H1 (cell line): ENCODE measurements around the gene CNNM1. TPM values are rescaled to one million over a fixed set of nuclear protein-coding genes. Genes with fewer than 3 reads are reported as not detected.

Experiments used
- CTCF ChIA-PET: fragments of 300-600 bp; sonication (Branson Sonifier 250); formaldehyde crosslinking; loops from one replicate; lab custom pipeline; 2021; ENCODE audit not compliant: partially characterized antibody; lab: Charles Lee
- POLR2A ChIA-PET: fragments of 300-600 bp; sonication (Branson Sonifier 250); formaldehyde crosslinking; loops from one replicate; lab custom pipeline; 2021; ENCODE audit warnings: inconsistent platforms; ENCODE audit not compliant: partially characterized antibody; lab: Charles Lee
- DNase-seq, 2 experiments: peaks; one replicate each; pipeline versions ENCODE4 v3.0.0 to v3.0.0-alpha.2; 2010 to 2022; ENCODE audit warnings: low spot score in 2 of 2, low read depth in 1 of 2, mixed read lengths in 1 of 2
- FAIRE-seq: peaks from 2 replicates; lab custom pipeline; 2011; peaks lifted over from hg19 to GRCh38; lab: Jason Lieb, UNC
- H2AFZ ChIP-seq: 2 replicates; pipeline ENCODE4 v1.8.1; 2012; ENCODE audit warnings: low read length, inconsistent platforms
- H2AK5ac ChIP-seq: 2 replicates; pipeline ENCODE4 v1.6.1; 2013; ENCODE audit warnings: low read depth, low read length
- H2BK120ac ChIP-seq: replicated peaks from 2 replicates; pipeline ENCODE3; 2013; ENCODE audit warnings: low read depth, low read length, inconsistent platforms
- H2BK12ac ChIP-seq: 2 replicates; pipeline ENCODE4 v1.6.1; 2013; ENCODE audit warnings: low read depth, low read length
- H2BK15ac ChIP-seq: 2 replicates; pipeline ENCODE4 v1.6.1; 2013; ENCODE audit warnings: low read length
- H2BK20ac ChIP-seq: 2 replicates; pipeline ENCODE4 v1.6.1; 2013; ENCODE audit warnings: low read length
- H2BK5ac ChIP-seq: 2 replicates; pipeline ENCODE4 v1.6.1; 2013; ENCODE audit warnings: low read depth, low read length
- H3K14ac ChIP-seq: 2 replicates; pipeline ENCODE4 v1.6.1; 2013; ENCODE audit warnings: inconsistent platforms; ENCODE audit not compliant: insufficient read length
- H3K18ac ChIP-seq: 2 replicates; pipeline ENCODE4 v1.6.1; 2013; ENCODE audit warnings: low read length; ENCODE audit errors: extremely low read depth
- H3K23ac ChIP-seq: 2 replicates; pipeline ENCODE4 v1.6.1; 2013; ENCODE audit warnings: inconsistent platforms; ENCODE audit not compliant: insufficient read length
- H3K23me2 ChIP-seq: 2 replicates; pipeline ENCODE4 v1.6.1; 2013; ENCODE audit warnings: low read depth, low read length
- H3K27ac ChIP-seq: 2 replicates; pipeline ENCODE4 v1.6.1; 2011; ENCODE audit warnings: low read depth, low read length, inconsistent platforms
- H3K27me3 ChIP-seq, 4 experiments: replicated peaks in 1 of 4; 1 replicate in 1 of 4; 2 replicates in 3 of 4; pipeline versions ENCODE4 v1.6.1 to v1.8.1; 2011 to 2013; ENCODE audit warnings: low read length in 3 of 4, mild to moderate bottlenecking in 3 of 4, inconsistent platforms in 2 of 4, mixed read lengths in 2 of 4, moderate library complexity in 1 of 4; ENCODE audit not compliant: control insufficient read depth in 3 of 4, insufficient read depth in 3 of 4; ENCODE audit errors: extremely low read depth in 1 of 4
- H3K36me3 ChIP-seq, 4 experiments: 2 replicates each; pipeline versions ENCODE4 v1.6.1 to v1.8.1; 2011 to 2013; ENCODE audit warnings: mild to moderate bottlenecking in 4 of 4, low read length in 3 of 4, moderate library complexity in 2 of 4, control low read depth in 1 of 4, inconsistent platforms in 1 of 4; ENCODE audit not compliant: insufficient read depth in 4 of 4, control insufficient read depth in 2 of 4
- H3K4ac ChIP-seq: replicated peaks from 2 replicates; pipeline ENCODE3; 2013; ENCODE audit warnings: low read length, low read depth, mixed read lengths, inconsistent platforms; ENCODE audit not compliant: insufficient read length
- H3K4me1 ChIP-seq, 4 experiments: replicated peaks in 1 of 4; 1 replicate in 1 of 4; 2 replicates in 3 of 4; pipeline versions ENCODE4 v1.6.1 to v1.8.1; 2011 to 2013; ENCODE audit warnings: low read length in 3 of 4, inconsistent platforms in 2 of 4, mixed read lengths in 1 of 4; ENCODE audit not compliant: insufficient read depth in 4 of 4, control insufficient read depth in 3 of 4
- H3K4me2 ChIP-seq, 2 experiments: 2 replicates each; pipeline versions ENCODE4 v1.6.1 to v1.8.1; 2011 to 2013; ENCODE audit warnings: low read depth in 2 of 2, low read length in 2 of 2, control low read depth in 1 of 2, inconsistent platforms in 1 of 2, mild to moderate bottlenecking in 1 of 2; ENCODE audit not compliant: insufficient read depth in 1 of 2
- H3K4me3 ChIP-seq, 4 experiments: fragments of 200-600, 300-600 bp in 1 of 4; sonication (generic), shearing (Covaris generic), sonication (Bioruptor Twin) in 1 of 4; 2 replicates each; pipeline versions ENCODE4 v1.5.1 to v1.8.1; 2011 to 2016; ENCODE audit warnings: low read length in 4 of 4, low read depth in 3 of 4, control low read depth in 2 of 4, inconsistent platforms in 2 of 4, mild to moderate bottlenecking in 2 of 4, mixed read lengths in 1 of 4, moderate library complexity in 1 of 4; ENCODE audit not compliant: insufficient read depth in 2 of 4; ENCODE audit errors: extremely low read depth in 1 of 4
- H3K56ac ChIP-seq: replicated peaks from 2 replicates; pipeline ENCODE3; 2013; ENCODE audit warnings: low read depth, mild to moderate bottlenecking, mixed read lengths, low read length, inconsistent platforms; ENCODE audit not compliant: insufficient read length
- H3K79me1 ChIP-seq: 2 replicates; pipeline ENCODE4 v1.6.1; 2013; ENCODE audit warnings: low read depth, low read length, control low read depth
- H3K79me2 ChIP-seq, 2 experiments: 2 replicates each; pipeline versions ENCODE4 v1.6.1 to v1.8.1; 2012 to 2013; ENCODE audit warnings: low read length in 2 of 2, mild to moderate bottlenecking in 2 of 2, inconsistent platforms in 1 of 2; ENCODE audit not compliant: insufficient read depth in 2 of 2, control insufficient read depth in 1 of 2
- H3K9ac ChIP-seq, 4 experiments: replicated peaks in 1 of 4; 1 replicate in 1 of 4; 2 replicates in 3 of 4; pipeline versions ENCODE4 v1.6.1 to v1.8.1; 2011 to 2013; ENCODE audit warnings: low read depth in 3 of 4, low read length in 3 of 4, control low read depth in 2 of 4, mild to moderate bottlenecking in 2 of 4, moderate library complexity in 2 of 4, inconsistent platforms in 1 of 4; ENCODE audit errors: extremely low read depth in 1 of 4
- H3K9me3 ChIP-seq, 2 experiments: 2 replicates each; pipeline versions ENCODE4 v1.6.1 to v1.8.1; 2012 to 2013; ENCODE audit warnings: mild to moderate bottlenecking in 2 of 2, moderate library complexity in 2 of 2, control low read depth in 1 of 2, inconsistent platforms in 1 of 2, low read depth in 1 of 2, low read length in 1 of 2, mixed read lengths in 1 of 2; ENCODE audit not compliant: insufficient read depth in 2 of 2
- H4K20me1 ChIP-seq, 2 experiments: replicated peaks in 1 of 2; 2 replicates each; pipeline versions ENCODE3 to v1.8.1; 2011 to 2013; ENCODE audit warnings: inconsistent platforms in 2 of 2, low read length in 2 of 2, mild to moderate bottlenecking in 1 of 2; ENCODE audit not compliant: insufficient read depth in 2 of 2, control insufficient read depth in 1 of 2
- H4K5ac ChIP-seq: 2 replicates; pipeline ENCODE4 v1.6.1; 2013; ENCODE audit warnings: low read length, low read depth, mixed read lengths, inconsistent platforms; ENCODE audit not compliant: insufficient read length
- H4K8ac ChIP-seq: 2 replicates; pipeline ENCODE4 v1.8.0; 2013; ENCODE audit warnings: mild to moderate bottlenecking, moderate library complexity, low read length, inconsistent platforms; ENCODE audit not compliant: insufficient read depth; ENCODE audit errors: extremely low read depth
- H4K91ac ChIP-seq: replicated peaks from 2 replicates; pipeline ENCODE3; 2013; ENCODE audit warnings: low read length, mixed read lengths, inconsistent platforms; ENCODE audit not compliant: insufficient read length
- BRCA1 ChIP-seq: IDR thresholded peaks from 2 replicates; pipeline ENCODE4 v1.6.1; 2012; ENCODE audit warnings: low read depth, low read length, improper control_type of control experiment
- CEBPB ChIP-seq: IDR thresholded peaks from 2 replicates; pipeline ENCODE4 v1.6.1; 2012; ENCODE audit warnings: low read depth, low read length
- JUND ChIP-seq: IDR thresholded peaks from 2 replicates; pipeline ENCODE4 v1.6.1; 2011; ENCODE audit warnings: mild to moderate bottlenecking, improper control_type of control experiment, low read length
- KDM4A ChIP-seq: IDR thresholded peaks from one replicate; pipeline ENCODE4 v1.7.1; 2012; ENCODE audit warnings: low read depth, mild to moderate bottlenecking, moderate library complexity, low read length, inconsistent platforms; ENCODE audit not compliant: severe bottlenecking
- KDM5A ChIP-seq: fragments of 200-600 bp; IDR thresholded peaks from 2 replicates; pipeline ENCODE4 v1.7.1; 2012; ENCODE audit warnings: mild to moderate bottlenecking, low read length, inconsistent platforms, mixed read lengths
- POLR2A ChIP-seq, 2 experiments: IDR thresholded peaks; 1 replicate in 1 of 2; 2 replicates in 1 of 2; pipeline ENCODE4 v1.6.1; 2011; ENCODE audit warnings: low read depth in 2 of 2, low read length in 2 of 2, mild to moderate bottlenecking in 2 of 2; ENCODE audit errors: control extremely low read depth in 1 of 2
- WGBS, 2 experiments: shearing (Covaris generic) in 1 of 2; methylation state at CpG; one replicate each; pipeline versions ENCODE4 v1.1.6 to v1.1.7; 2013 to 2015; ENCODE audit warnings: low lambda C conversion rate in 2 of 2, mixed read lengths in 2 of 2, inconsistent platforms in 1 of 2, low coverage in 1 of 2, missing lambda C conversion rate in 1 of 2; ENCODE audit not compliant: insufficient replicate concordance in 2 of 2, insufficient coverage in 1 of 2, insufficient read length in 1 of 2; ENCODE audit errors: extremely low coverage in 1 of 2, missing lambda C conversion rate in 1 of 2; 5-methylcytosine and 5-hydroxymethylcytosine counted together
- polyA plus RNA-seq, 7 experiments: library from polyadenylated mRNA; depleted of rRNA in 3 of 7; stranded (reverse) in 5 of 7; unstranded in 2 of 7; fragments of >200 nt in 5 of 7; fragments of 200-250 nt in 2 of 7; gene quantifications; 1 replicate in 5 of 7; 2 replicates in 1 of 7; 4 replicates in 1 of 7; pipeline versions ENCODE4 v1.2.1 to v1.2.3, GENCODE V29; 2011 to 2013; ENCODE audit warnings: missing spikeins in 2 of 7, mixed read lengths in 2 of 7
- total RNA-seq: library from RNA; stranded (reverse); fragmentation: NEBNext Ultra II Directional; extraction: Animal tissue kit (Norgen Biotek cat#: 25700); gene quantifications from 2 replicates; pipeline ENCODE4 v1.2.1, GENCODE V29; 2021
- TF ChIP-seq, protein P1 (sequence below): IDR thresholded peaks from 2 replicates; pipeline ENCODE4 v1.6.1; 2011; ENCODE audit warnings: low read length, improper control_type of control experiment

The CNNM1 gene
- total and polyA plus RNA-seq, 2 of the 8 experiments (the other 6 are each of a cell fraction or from before 2014, with no cell fraction given) = 0.74 to 0.92 TPM

DNA sequence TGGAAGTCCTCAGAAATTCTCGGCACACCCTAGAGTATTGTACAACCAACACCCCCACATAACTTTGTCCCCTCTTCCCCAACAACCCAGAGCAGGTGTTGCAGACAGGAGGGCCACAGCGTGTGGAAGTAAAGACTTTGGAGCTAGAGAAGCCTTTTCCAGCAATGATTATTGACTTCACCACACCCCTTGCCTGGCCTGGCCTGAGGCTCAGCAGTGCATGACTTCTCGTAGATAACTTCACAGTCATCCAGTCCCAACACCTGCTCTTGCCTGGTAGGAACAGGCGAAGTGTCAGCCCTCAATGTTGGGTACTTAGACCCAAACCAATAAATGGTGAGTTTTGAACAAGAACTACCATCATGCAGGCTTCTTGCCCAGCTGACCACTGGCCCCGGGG lies 64.5 kb downstream of the CNNM1 start:
- H4K91ac ChIP-seq = no peak overlapping the region
- H2BK5ac ChIP-seq = peak overlapping the region; percentile 41; the same call in 1 of the 2 replicates
- no peaks in the 10 kb centered on the region for H3K79me1 ChIP-seq
- DNase-seq (no peak), FAIRE-seq (no peak)
- no peak overlapping the region for H3K9ac ChIP-seq
- peak overlapping the region in 1 of 2 experiments; percentile 50; a peak in 2 of 4 replicates for H3K4me2 ChIP-seq
- TF ChIP-seq CEBPB (no peak), KDM4A (no peak), BRCA1 (no peak), POLR2A (IDR thresholded peaks at IDR 0.05; ENCODE audit: control extremely low read depth in 1 of 2, low read depth in 2 of 2, low read length in 2 of 2) (no peak), KDM5A (no peak), JUND (no peak)
- TF ChIP-seq, protein P1, sequence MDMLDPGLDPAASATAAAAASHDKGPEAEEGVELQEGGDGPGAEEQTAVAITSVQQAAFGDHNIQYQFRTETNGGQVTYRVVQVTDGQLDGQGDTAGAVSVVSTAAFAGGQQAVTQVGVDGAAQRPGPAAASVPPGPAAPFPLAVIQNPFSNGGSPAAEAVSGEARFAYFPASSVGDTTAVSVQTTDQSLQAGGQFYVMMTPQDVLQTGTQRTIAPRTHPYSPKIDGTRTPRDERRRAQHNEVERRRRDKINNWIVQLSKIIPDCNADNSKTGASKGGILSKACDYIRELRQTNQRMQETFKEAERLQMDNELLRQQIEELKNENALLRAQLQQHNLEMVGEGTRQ = no peak
- no peaks in the 10 kb centered on the region for H3K27me3 ChIP-seq
- peaks cover 0 to 3% of the 10 kb centered on the region in 2 experiments for H4K20me1 ChIP-seq
- H2BK20ac ChIP-seq = peak overlapping the region; percentile 36; the same call in 1 of the 2 replicates
- H3K14ac ChIP-seq = no peak overlapping the region
- H3K56ac ChIP-seq = no peak overlapping the region
- no peak overlapping the region for H4K8ac ChIP-seq
- H3K23ac ChIP-seq = no peak overlapping the region
- H3K79me2 ChIP-seq = no peaks in the 10 kb centered on the region
- H3K23me2 ChIP-seq = no peaks in the 10 kb centered on the region
- H3K36me3 ChIP-seq = peaks cover 0 to 18% (median 10%) of the 10 kb centered on the region in 4 experiments; a peak in 5 of 8 replicates
- WGBS, 2 experiments = 79% methylated on average over 5 of the region's 5 CpGs; no CpG with 5 or more reads in 1 of the 2 experiments
- peaks cover 3 to 18% (median 11%) of the 10 kb centered on the region in 4 experiments; a peak in 6 of 7 replicates for H3K4me1 ChIP-seq
- no peak overlapping the region for H4K5ac ChIP-seq
- POLR2A ChIA-PET = interaction anchor here (2.3 to 3.1 kb wide), 2 partner anchors 32 to 37 kb away, joined by 8 to 17 read pairs; partner anchors contain the start of gene GOT1
- H2AK5ac ChIP-seq = peak overlapping the region; percentile 44; the same call in 1 of the 2 replicates
- 0 out of 2 replicates have a peak overlapping the region, but pooled peaks have one; percentile 20 for H3K18ac ChIP-seq
- H2BK120ac ChIP-seq = no peak overlapping the region
- CTCF ChIA-PET = interaction anchor here (1.1 to 4.2 kb wide), 7 partner anchors 10 to 219 kb away, joined by 3 to 21 read pairs (median 9); partner anchors contain the start of gene GOT1
- H2BK12ac ChIP-seq = peak overlapping the region; percentile 90; the same call in 1 of the 2 replicates
- no peak overlapping the region for H3K4me3 ChIP-seq
- no peak overlapping the region for H3K27ac ChIP-seq
- H2BK15ac ChIP-seq = peak overlapping the region; percentile 93
- H2AFZ ChIP-seq = no peak overlapping the region
- no peak overlapping the region for H3K4ac ChIP-seq
- no peaks in the 10 kb centered on the region for H3K9me3 ChIP-seq
